Measurements from ENCODE around the gene SPATS2L.
A peak's percentile ranks its signal among the peaks of the same experiment; 100 is the strongest.

SPATS2L gene

DNA sequence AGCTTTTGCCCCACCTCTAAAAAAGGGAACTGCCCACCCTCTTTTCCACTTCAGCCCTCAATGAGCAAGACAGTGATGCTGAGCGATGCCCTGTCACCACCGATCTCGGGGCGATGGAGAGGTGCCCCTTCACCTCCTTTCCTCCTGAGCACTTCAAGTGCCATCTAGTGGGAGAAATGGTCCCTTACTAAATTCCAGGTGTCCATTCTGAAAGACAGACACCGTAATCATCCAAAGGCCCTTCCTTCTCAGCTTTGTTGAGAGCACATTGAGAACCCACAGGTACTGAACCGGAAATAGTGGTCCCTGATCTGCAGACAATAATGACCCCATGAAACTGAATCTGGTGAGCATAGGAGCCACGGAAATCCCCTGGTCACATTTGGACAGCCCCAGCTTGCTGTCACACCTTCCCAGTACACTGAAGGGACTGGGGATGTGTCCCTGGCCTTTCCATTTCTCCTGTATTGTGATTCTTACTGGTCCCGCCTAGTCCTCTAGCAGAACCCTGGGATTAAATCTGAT, 164.9 kb downstream of the SPATS2L start:
- DNase-seq, result peak in 6 of 14 donors; percentile 17 to 61 (median 24)

DNA sequence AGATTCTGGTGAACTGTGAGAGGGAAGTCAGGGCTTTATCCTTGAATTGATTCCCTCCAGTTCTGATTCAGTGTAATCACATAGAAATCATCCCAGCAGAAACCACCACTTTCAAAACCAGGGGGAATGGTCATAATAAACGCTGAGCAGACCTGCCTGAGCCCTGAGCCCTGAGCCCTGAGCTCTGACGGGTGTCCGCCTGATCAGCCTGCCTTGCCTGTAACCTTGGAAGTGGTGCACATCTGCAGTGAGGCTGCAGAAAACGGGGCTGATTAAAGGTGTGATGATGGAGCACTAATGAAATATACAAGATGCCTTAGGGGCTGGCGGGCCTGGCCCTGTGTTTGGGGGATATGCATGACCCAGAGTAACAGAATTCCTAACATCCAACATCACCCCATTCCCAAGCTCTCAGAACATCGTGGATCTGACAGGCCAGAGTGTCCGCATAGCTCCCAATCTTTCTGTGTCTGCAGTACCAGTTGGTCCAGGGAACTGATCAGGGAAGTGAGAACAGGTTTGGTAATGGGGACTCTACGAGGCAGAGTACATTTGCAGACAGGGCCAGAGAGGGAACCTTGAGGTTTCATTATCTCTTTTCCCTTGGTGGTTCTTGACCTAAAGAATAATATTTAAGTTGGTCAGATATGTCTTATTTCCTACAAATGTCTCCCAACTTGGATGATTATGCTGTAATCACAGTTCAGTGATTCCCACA, 165.6 kb downstream of the SPATS2L start:
- DNase-seq, result no peak

DNA sequence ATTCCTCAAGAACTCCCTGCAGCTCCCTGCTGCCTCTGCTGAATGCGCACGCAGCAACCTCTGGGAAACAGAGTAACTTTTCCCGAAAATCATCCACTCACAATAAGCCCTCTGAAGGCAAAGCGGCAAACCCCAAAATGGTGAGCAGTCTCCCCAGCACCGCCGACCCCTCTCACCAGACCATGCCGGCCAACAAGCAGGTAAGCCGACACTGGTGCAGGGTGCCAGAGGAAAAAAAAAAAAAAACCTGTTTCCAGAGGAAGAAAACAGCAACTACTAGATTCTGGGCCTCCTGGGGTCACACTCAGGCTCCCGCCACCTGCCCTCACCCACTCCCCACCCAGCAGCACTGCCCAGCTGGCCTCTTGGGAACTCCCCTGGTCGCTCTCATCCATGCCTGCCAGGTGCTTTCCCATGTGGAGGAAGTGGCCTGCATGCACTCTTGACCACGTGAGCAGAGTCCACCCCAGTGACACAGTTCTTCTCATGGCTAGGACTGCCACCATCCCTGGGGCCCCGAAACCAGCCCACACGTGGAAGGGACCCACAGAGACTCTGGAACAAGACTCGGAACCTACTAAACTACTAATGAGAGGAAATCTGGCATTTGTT, 166.5 kb downstream of the SPATS2L start:
- no peak for DNase-seq

DNA sequence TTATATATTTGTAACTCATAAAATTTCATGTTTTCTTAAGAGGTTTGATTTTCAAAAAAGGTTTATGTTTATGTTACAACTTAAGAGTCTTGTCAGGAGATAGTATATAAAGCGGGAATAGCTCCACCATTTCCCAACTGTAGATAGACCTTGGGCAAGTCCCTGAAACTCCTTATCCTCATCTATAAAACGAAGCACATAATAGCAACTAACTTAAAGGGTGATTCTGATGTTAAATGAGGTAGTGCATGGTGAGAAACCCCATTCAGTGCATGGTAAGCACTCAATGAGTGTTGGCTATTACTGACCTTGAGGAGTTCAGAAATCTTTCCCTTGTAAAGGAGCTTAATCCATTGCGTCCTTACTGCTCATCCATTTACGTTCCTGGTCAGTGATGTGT, 169.3 kb downstream of the SPATS2L start:
- DNase-seq, result no peak

DNA sequence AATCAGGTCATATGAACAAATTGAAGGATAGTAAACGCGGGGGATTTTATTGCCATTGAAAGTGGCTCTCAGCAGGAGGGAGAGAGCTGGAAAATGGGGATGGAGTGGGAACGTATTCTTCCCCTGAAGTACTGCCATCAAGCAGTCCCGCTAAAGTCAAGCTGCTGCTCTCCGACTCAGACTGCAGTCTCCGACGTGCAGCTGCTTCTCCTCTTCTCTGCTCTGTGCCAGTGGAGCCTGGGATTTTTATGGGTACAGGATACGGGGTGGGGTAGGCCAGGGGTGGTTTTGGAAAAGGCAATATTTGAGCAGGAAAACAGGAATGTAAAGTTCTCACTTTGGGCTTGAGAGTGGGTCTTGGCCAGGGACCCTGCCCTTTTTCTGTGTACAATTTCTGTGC, 170.3 kb downstream of the SPATS2L start:
- DNase-seq, result peak in 1 of 14 donors; percentile 12

DNA sequence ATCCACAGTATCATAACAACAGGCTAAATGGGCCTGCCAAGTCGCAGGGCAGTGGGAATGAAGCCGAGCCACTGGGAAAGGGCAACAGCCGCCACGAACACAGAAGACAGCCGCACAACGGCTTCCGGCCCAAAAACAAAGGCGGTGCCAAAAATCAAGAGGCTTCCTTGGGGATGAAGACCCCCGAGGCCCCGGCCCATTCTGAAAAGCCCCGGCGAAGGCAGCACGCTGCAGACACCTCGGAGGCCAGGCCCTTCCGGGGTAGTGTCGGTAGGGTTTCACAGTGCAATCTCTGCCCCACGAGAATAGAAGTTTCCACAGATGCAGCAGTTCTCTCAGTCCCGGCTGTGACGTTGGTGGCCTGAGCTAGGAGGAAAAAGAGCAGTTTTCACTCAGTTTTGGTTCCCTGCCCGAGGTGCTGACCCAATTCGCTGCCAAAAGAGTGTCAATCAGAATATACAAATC, 171.2 kb downstream of the SPATS2L start:
- peak in 5 of 14 donors; percentile 19 to 53 (median 38) for DNase-seq

DNA sequence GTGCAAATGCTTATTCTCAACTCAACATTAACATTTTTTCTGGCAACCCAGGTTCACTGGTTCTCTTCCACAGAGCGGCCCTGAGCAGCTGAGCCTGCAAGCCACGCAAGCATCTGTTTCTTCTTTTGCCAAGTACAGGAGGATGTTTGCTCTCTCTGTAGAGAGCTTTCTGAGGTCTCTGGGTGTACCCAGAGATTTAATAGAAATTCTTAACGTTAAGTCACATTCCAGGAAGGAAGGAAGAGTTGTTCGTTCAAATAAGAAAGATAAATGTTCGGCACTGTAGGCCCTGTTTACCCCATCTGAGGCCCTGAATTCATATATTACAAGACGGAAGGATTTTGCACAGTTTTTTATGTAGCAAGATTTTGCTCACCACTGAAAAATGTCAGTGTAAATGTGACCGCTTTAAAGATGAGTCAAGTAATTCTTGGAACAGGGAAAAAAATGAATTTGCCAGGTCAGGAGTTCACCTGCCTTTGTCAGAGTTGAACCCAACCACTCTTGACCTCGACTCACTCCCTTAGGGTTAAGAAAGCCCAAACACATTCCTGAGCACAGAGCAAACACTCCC, 173.3 kb downstream of the SPATS2L start:
- DNase-seq, result no peak

DNA sequence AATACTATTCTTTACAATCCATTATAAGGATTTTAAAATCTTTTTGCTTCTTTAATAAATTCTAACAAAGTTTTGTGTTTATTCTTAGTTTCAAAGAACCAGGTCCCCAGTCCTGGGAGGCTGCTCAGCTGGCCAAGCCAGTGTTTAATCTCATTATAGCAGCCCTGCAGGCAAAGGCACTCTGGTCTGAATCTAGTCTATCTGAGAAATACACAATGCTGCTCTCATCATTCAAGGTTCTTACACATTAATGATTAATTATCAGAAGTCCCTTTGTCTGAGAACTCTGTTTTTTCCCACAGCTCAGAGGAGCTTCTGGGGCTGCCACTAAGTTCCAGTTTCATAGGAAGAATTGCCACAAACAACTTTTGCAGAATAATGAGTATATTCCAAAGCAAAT, 175.7 kb downstream of the SPATS2L start:
- no peak for DNase-seq

DNA sequence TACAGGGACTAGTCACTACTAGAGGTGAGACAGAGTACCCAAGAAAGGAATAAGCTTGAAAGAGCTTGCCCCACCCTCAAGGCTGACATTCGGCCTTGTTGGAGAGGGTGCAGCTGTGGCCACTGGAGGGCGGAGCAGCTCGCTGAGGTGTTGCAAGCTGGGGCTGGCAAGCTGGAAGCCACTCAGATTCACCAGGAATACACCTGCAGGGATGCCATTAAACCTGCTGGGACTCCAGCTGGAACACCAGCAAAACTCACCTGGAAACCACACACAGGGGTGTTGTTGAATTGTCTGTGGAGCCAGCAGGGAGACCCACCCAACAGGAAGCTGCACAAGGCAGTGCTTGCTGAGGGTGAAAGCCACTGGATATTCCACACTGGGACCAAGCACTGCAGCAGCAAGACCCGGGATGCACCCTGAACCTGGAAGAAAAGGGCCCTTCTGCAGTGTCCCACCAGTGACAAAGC, 177.3 kb downstream of the SPATS2L start:
- DNase-seq, result no peak

DNA sequence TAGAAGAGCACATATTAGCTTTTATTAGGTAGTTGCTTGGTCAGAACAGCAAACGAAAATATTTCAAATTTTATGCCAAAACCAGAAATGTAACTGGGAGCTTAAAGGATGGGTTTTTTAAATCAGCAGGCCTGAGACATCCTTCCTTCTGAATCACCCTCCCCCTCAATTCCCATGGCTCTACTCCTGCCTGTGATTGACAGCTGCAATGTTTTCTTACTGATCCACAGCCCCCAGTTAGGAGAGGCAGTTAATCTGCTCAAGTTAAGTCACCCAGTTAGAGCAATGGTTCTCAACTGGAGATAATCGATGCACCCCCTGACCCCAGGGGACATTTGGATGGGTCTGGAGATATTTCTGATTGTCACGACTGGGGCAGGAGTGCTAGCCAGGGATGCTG, 178.4 kb downstream of the SPATS2L start:
- DNase-seq, result no peak

DNA sequence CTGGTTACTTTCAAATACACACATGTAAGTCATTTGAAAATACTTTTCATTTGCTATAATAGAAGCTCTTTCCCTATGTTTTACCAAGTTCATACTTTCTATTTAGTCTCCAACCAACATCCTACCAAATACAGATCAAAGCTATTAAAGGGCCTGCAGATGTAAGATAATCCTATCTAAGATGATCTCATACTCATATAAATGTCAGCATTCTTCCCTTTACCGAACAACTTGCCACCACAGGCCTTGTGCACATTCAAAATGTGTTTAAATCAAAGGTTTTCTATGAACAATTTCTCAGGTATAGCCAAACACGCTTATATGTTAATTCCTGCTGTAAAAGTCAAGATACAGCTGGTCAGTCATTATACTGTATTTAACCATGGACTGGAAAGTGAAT, 180.0 kb downstream of the SPATS2L start:
- DNase-seq, result no peak

DNA sequence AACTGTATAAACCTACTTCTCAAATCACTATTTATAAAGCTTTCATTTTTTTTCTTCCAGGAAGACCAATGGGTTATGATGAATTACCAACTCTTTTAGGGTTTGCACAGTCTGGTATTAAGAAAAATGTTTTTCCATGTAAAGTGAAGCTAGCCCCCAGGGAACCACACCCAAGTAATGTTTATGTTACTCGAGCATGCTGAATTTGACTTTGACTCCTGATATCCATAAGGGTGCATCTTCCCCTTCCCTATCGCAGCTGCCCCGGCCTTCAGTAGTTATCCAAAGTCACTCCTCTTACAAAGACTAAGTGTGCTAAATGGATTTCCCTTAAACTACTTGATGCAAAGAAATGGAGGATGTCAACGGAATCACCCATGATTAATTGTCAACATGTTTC, 181.7 kb downstream of the SPATS2L start:
- no peak for DNase-seq

DNA sequence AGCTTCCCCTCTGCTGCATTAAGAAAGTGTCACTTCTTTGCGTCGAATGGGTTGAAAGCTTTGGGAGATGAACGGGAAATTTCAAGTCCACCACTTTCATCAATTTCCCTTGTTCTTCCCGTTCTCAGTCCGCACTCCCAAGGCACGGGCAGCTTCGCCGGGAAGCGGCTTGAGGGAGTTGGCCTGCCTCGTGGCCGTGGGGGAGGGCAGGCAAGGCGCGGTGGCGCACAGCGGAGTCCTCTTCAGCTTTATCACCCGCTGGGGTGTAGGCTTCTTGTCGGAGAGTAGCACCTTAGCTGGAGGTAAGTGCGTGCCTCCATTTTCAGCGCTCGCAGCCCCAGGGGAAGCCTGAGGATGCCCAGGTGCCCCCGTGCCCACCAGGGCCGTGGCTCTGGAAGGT, 183.5 kb downstream of the SPATS2L start:
- DNase-seq, result no peak

DNA sequence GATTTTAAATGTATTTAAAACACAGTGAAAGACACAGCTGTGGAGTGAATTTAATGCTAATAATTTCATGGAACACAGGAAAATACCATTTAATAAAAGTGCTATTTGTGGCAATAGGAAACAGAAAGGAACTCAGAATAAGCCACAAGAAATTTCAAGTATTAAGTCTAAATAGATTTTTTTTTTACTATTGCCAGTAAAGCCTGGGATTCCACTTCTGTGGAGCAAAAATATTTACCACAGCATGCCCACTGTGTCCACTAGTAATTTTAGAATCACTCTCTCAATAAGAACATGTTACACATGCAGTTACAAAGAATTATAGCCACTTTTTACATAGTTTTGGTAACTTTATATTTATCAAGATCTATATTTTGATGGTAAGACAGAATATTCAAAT, 186.2 kb downstream of the SPATS2L start:
- DNase-seq, result no peak

DNA sequence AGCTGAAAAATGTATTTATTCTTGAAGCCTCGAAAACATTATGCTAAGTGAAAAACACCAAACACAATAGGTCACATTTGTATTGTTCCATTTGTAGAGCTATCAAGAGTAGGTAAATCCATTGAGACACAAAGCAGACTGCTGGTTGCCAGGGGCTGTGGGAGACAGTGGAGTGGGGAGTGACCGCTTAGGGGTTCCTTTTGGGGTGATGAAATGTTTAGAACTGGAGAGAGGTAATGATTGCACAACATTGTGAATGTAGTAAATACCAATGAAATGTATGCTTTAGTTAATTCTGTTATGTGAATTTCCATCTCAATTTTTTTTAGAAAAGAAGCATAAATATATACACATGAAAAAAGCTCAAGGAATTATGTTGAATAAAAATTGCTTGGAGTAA, 187.6 kb downstream of the SPATS2L start:
- DNase-seq, result no peak

DNA sequence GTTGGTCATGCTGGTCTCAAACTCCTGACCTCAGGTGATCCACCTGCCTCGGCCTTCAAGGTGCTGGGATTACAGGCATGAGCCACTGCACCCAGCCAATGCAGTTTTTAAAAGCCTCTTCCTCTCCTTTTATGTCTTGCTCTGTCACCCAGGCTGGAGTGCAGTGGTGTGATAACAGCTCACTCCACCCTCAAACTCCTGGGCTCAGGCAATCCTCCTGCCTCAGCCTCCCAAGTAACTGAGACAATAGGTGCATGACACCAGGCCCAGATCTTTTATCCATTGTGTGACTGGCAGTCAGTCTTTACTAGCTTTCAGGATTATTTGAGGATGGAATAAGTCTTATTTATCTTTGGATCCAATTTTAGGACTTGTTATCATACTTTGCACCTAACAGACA, 190.2 kb downstream of the SPATS2L start:
- no peak for DNase-seq

DNA sequence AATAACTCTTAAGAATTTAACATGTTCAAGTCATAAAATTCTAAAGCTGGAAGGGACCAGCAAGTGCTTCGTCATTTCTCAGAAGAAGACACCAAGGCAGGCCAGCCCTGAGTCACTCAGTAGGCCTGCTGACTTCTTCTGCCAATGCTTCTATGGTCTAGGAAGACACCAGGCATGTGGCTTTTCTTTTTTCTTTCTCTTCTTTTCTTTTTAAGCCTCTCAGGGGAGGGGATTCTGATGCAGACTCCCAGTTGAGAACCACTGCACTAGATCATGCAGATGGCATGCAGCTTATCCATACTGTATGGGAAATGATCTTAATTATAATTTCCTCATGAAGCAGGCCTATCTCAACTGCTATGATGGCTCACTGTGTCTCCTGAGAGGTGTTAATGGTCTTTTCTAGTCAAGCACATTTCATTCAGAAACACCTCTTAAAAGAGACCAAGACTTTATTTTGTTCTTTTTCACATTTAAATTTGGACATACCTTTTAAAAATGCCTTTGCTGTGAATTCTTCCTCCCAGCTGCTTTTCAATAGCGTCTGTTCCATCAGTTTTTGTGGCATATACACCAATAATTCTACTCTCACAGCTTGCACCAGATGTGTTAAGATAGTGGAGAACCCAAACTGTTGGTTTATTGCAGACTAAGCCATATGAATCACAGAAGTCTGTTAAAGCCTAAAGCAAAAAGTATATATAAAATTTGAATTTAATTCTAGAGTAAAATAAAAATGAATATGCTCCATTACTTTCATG, 192.1 kb downstream of the SPATS2L start:
- DNase-seq, result no peak

DNA sequence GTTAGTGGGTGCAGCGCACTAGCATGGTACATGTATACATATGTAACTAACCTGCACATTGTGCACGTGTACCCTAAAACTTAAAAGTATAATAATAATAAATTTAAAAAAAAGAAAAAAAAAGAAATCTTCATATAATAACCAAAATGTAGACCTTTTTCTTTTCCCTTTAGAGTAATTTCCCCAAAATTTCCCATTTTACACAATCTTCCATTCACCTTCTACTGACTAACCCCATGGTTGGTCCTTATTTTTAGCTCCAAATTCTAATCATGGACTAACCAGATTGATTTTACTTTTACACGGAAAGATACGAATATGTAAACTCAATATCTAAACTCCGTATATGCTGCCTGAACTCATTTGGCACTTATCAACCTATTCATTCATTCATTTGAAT, 195.7 kb downstream of the SPATS2L start:
- DNase-seq, result no peak

DNA sequence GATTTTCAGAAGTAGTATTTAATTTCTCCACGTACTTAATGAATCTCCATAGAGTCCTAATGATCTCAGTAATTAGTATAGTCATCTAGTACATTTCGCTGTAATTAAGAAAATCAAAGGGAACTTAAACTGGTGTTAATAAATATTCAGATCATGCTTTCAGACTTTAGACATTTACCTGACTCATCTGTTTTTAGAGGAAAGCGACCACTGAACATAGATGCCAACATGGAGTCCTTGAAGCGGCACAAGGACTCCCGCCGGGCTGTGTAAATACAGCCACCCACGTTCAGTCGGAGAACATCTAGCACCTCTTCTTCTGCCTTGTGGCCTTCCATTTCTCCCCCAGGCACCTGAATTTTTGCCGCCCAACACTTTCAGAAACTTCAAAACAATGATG, 200.2 kb downstream of the SPATS2L start:
- no peak for DNase-seq

DNA sequence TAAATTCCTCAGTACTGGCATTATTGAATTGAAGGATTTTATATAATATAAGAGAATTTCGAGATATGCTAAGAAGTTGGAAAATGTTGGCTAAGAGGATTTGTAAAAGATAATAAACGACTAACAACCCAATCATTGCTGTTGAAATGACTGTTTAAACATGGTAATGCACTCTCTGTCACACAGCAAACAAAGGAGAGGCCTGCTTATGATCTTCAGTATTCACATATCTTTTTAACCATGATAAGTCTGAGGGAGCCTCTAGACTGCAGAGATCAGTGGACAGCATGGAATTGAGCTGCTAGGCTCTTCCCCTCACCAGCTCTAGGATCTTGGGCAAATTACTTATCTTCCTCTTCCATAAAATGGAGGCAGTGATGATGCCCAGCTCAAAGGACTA, 200.7 kb downstream of the SPATS2L start:
- DNase-seq, result no peak

DNA sequence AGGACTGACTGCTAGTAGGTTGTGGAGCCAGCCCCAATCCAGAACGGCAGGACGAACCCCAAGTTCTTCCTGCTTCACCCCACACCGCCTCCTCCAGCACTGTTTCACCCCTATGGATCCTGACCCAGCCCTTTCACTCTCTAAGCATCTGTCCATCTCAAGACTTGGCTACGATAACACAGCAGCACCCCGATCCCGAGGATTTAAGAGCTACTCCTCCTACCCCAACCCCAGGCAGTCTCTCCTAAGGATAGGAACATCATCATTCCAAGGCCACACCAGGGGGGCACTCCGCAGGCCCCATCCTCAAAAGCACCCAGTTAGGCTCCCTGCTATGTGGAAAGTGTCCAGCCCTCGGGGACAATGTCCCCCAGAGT, 202.7 kb downstream of the SPATS2L start:
- DNase-seq, result peak in 5 of 14 donors; percentile 7 to 37 (median 32)

DNA sequence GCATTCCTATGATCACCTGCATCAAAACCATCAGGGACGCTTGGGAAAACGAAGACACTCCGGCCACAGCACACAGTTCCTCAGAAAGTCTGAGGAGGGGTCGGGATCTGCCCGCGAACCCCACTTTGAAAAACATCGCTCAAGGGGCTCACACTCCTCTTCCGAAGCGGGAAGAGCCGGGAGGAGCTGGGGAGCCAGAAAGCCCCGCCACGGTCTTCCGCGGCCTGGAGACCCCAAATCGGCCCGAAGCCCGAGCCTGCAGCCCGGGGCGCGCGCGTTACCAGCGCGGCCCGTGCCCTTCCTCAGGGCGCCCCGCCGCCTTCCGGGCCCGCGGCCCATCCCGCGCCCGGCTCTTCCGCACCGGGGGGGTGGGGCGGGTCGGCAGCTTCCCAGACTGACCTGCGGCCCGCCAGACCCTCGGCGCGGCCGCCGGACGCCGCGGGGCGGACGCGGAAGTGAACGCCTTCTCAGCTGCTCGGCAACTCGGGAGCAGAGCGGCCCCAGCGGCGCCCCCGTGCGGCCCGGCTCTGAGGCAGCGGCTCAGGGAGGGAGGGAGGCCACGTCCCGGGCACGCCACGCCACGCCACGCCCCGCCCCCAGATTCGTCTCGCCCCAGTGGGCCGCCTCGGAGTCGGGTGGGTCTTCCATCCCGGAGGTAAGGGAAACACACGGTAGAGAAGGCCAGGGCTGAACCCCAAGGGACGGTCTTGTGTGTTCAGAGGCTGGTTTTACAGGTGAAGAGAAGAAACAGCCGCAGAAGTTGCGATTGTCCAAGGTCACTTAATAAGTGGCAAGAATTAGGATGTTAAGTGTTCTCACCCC, 203.3 kb downstream of the SPATS2L start, which contains the start of gene KCTD18:
KCTD18 (minus strand) TSS at position 457 of the 822 bp plus-strand sequence. CDS start 3,052 bp downstream, outside the sequence.
- DNase-seq, result peak; percentile 40 to 92 (median 84)

All from C1 segment of cervical spinal cord (tissue), 14 donors.